Measurements from ENCODE around the gene UBE2Z. TPM values are rescaled to one million over a fixed set of nuclear protein-coding genes. Genes with fewer than 3 reads are reported as not detected.
A peak's percentile ranks its signal among the peaks of the same experiment; 100 is the strongest.
"Not testable (repeated sequence)": the region's sequence is repeated elsewhere in the genome, so short reads cannot be mapped to it uniquely, and the experiment has no call there.

UBE2Z gene
- total RNA-seq, 1 experiment from 2014 or later = 131 TPM

GRCh38 chr17:48944515-48945260 lies 36.5 kb downstream of the UBE2Z start, which contains the start of gene SNF8:
Gene SNF8 (minus strand): TSS chr17:48944842. CDS start chr17:48944734, 108 bp downstream.
- peak; percentile 97 for DNase-seq
- CTCF ChIA-PET = interaction anchor here (1.0 kb wide), 2 partner anchors 10 to 88 kb away, joined by 3 read pairs; no protein-coding TSS in a partner anchor
- peak within 1 kb of the TSS; percentile 87 for H3K9ac ChIP-seq (ENCODE audit: low read length)
- no peaks in the 10 kb centered on the region for H3K9me3 ChIP-seq (ENCODE audit: low read length)
- no peaks in the 10 kb centered on the region for H4K20me1 ChIP-seq (ENCODE audit: low read length)
- TF ChIP-seq EZH2phosphoT487 (IDR thresholded peaks at IDR 0.05; ENCODE audit: borderline replicate concordance, low read length) = no peak
- TF ChIP-seq EZH2 (IDR thresholded peaks at IDR 0.05; ENCODE audit: low read length, unreplicated experiment) = no peak
- no peak for TF ChIP-seq CTCF (conservative IDR thresholded peaks at IDR 0.05; ENCODE audit: low read depth, low read length)
- H3K4me3 ChIP-seq (ENCODE audit: low read length) = peak within 1 kb of the TSS; percentile 80
- no peaks in the 10 kb centered on the region for H3F3A ChIP-seq (ENCODE audit: low read length, unreplicated experiment)
- POLR2A ChIA-PET (ENCODE audit: unreplicated experiment) = interaction anchor here (0.5 to 1.1 kb wide), 10 partner anchors 16 to 1233 kb away, joined by 3 to 6 read pairs (median 3); partner anchors contain the start of genes ATP5MC1 and UBE2Z
- intact Hi-C loops (cut with micrococcal nuclease) = loop anchor here (5.0 kb wide), 1 partner anchor 248 kb away; no protein-coding TSS in a partner anchor
- peak; percentile 95 for ATAC-seq
- no peaks in the 10 kb centered on the region for H3K27me3 ChIP-seq (ENCODE audit: low read length)
- TSS peak; percentile 98 for BruUV-seq (replicated peaks)
- H3K4me2 ChIP-seq (ENCODE audit: low read length) = peak within 1 kb of the TSS; percentile 100
- H3K4me1 ChIP-seq (ENCODE audit: insufficient read depth, low read length) = peaks cover 13% of the 10 kb centered on the region
- no peaks in the 10 kb centered on the region for H3K9me2 ChIP-seq (replicated peaks; ENCODE audit: low read length)
- peak within 1 kb of the TSS; percentile 96 for H2AFZ ChIP-seq (ENCODE audit: low read length)
- peak within 1 kb of the TSS; percentile 50 for H3K27ac ChIP-seq (ENCODE audit: low read length)
- peaks cover 39% of the 10 kb centered on the region for H3K79me2 ChIP-seq (ENCODE audit: low read length)
- H3K36me3 ChIP-seq (ENCODE audit: low read depth, low read length) = peaks cover 7% of the 10 kb centered on the region; the same call in 1 of the 2 replicates

GRCh38 chr17:48945261-48945651 lies 37.0 kb downstream of the UBE2Z start:
- ATAC-seq; H4K20me1 ChIP-seq (ENCODE audit: low read length); H3K36me3 ChIP-seq (ENCODE audit: low read depth, low read length); DNase-seq; H3K9me3 ChIP-seq (ENCODE audit: low read length); H3K9me2 ChIP-seq (replicated peaks; ENCODE audit: low read length); intact Hi-C loops (cut with micrococcal nuclease); H3F3A ChIP-seq (ENCODE audit: low read length, unreplicated experiment); H3K27me3 ChIP-seq (ENCODE audit: low read length); BruUV-seq (replicated peaks): not testable (repeated sequence)
- Histone ChIP-seq H3K9ac (ENCODE audit: low read length) (peak overlapping the region; percentile 87), H3K4me2 (ENCODE audit: low read length) (peak overlapping the region; percentile 100), H2AFZ (ENCODE audit: low read length) (peak overlapping the region; percentile 96), H3K4me1 (ENCODE audit: insufficient read depth, low read length) (peaks cover 13% of the 10 kb centered on the region), H3K4me3 (ENCODE audit: low read length) (peak overlapping the region; percentile 80), H3K79me2 (ENCODE audit: low read length) (peaks cover 39% of the 10 kb centered on the region), H3K27ac (ENCODE audit: low read length) (peak overlapping the region; percentile 50)
- ChIA-PET POLR2A (ENCODE audit: unreplicated experiment) (interaction anchor here (0.5 to 1.1 kb wide), 7 partner anchors 29 to 108 kb away, joined by 3 to 6 read pairs (median 4); partner anchors contain the start of genes ATP5MC1 and UBE2Z), CTCF (interaction anchor here (1.0 kb wide), 2 partner anchors 9 to 88 kb away, joined by 3 read pairs; no protein-coding TSS in a partner anchor)

DNA sequence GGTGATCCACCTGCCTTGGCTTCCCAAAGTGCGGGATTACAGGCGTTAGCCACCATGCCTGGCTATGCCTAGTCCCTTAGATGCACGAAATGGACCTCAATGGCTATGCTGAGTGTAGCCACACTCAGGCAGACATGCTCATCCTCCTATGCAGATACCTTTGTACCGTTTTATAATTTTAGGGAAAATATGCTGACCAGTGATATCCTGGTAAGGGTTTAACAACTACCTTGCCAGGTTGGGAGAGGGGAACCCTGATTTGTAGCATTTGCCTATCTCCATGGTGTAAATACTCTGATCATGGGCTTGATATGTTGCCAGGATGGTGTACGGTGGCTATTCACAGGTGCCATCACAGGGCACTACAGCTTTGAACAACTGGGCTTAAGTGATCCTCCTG lies 43.4 kb downstream of the UBE2Z start:
- Histone ChIP-seq H3K36me3 (ENCODE audit: low read depth, low read length) (no peaks in the 10 kb centered on the region), H3K9ac (ENCODE audit: low read length) (no peak overlapping the region), H3K4me1 (ENCODE audit: insufficient read depth, low read length) (peaks cover 4% of the 10 kb centered on the region; the same call in 1 of the 2 replicates), H3K27ac (ENCODE audit: low read length) (no peak overlapping the region), H3K79me2 (ENCODE audit: low read length) (no peaks in the 10 kb centered on the region), H3K4me2 (ENCODE audit: low read length) (no peak overlapping the region), H3K9me2 (replicated peaks; ENCODE audit: low read length) (no peaks in the 10 kb centered on the region), H3K9me3 (ENCODE audit: low read length) (no peaks in the 10 kb centered on the region), H3K27me3 (ENCODE audit: low read length) (no peaks in the 10 kb centered on the region), H4K20me1 (ENCODE audit: low read length) (no peaks in the 10 kb centered on the region), H3K4me3 (ENCODE audit: low read length) (no peak overlapping the region), H3F3A (ENCODE audit: low read length, unreplicated experiment) (no peaks in the 10 kb centered on the region), H2AFZ (ENCODE audit: low read length) (no peak overlapping the region)
- no peak for ATAC-seq
- no peak for DNase-seq
- intact Hi-C loops (cut with micrococcal nuclease) = no loop called here
- CTCF ChIA-PET = no interaction called here
- POLR2A ChIA-PET (ENCODE audit: unreplicated experiment) = no interaction called here
- no TSS peak for BruUV-seq (replicated peaks)
- no peak for TF ChIP-seq EZH2 (IDR thresholded peaks at IDR 0.05; ENCODE audit: low read length, unreplicated experiment)
- TF ChIP-seq CTCF (conservative IDR thresholded peaks at IDR 0.05; ENCODE audit: low read depth, low read length) = no peak
- no peak for TF ChIP-seq EZH2phosphoT487 (IDR thresholded peaks at IDR 0.05; ENCODE audit: borderline replicate concordance, low read length)

Measured in PC-3 (cell line).